Thymus (tissue), 11 donors: ENCODE data around the gene ZNF19. TPM values are rescaled to one million over a fixed set of nuclear protein-coding genes. Genes with fewer than 3 reads are reported as not detected.

Experiments
- DNase-seq, 9 donors: peaks; one replicate each; pipeline ENCODE4 v3.0.0-alpha.2; 2013; ENCODE audit warnings: low spot score in 9 of 9, low read depth in 6 of 9, missing footprints in 1 of 9
- H3K27ac ChIP-seq, 2 donors: one replicate each; pipeline ENCODE4 v1.5.1; 2013; ENCODE audit warnings: control low read depth in 1 of 2, low read depth in 1 of 2, low read length in 1 of 2, mild to moderate bottlenecking in 1 of 2, moderate library complexity in 1 of 2
- H3K27me3 ChIP-seq, 2 donors: one replicate each; pipeline ENCODE4 v1.5.1; 2013; ENCODE audit warnings: low read length in 1 of 2; ENCODE audit not compliant: control insufficient read depth in 2 of 2, insufficient read depth in 1 of 2
- H3K36me3 ChIP-seq, 2 donors: one replicate each; pipeline ENCODE4 v1.5.1; 2013; ENCODE audit warnings: low read length in 1 of 2, mild to moderate bottlenecking in 1 of 2, moderate library complexity in 1 of 2; ENCODE audit not compliant: control insufficient read depth in 2 of 2, insufficient read depth in 2 of 2
- H3K4me1 ChIP-seq, 2 donors: one replicate each; pipeline ENCODE4 v1.5.1; 2013; ENCODE audit warnings: low read length in 2 of 2; ENCODE audit not compliant: control insufficient read depth in 2 of 2, insufficient read depth in 2 of 2
- H3K4me3 ChIP-seq, 2 donors: one replicate each; pipeline ENCODE4 v1.5.1; 2013; ENCODE audit warnings: low read length in 2 of 2, control low read depth in 1 of 2, mild to moderate bottlenecking in 1 of 2
- H3K9me3 ChIP-seq, 2 donors: one replicate each; pipeline ENCODE4 v1.5.1; 2013; ENCODE audit warnings: low read length in 1 of 2, mild to moderate bottlenecking in 1 of 2; ENCODE audit not compliant: control insufficient read depth in 2 of 2, insufficient read depth in 1 of 2
- WGBS: extraction: QIAGEN DNeasy Blood & Tissue Kit; methylation state at CpG from one replicate; pipeline ENCODE4 v1.1.7; 2013; 5-methylcytosine and 5-hydroxymethylcytosine counted together
- polyA plus RNA-seq: library from polyadenylated mRNA; stranded (reverse); fragments of 200-250 nt; gene quantifications from one replicate; pipeline ENCODE4 v1.2.3, GENCODE V29; 2013
- total RNA-seq: library from RNA; stranded (reverse); fragments of 120-200 nt; gene quantifications from one replicate; pipeline ENCODE4 v1.2.4, GENCODE V29; 2013
- donor health status: healthy.

Gene ZNF19
- total and polyA plus RNA-seq, 2 donors: 2.5 to 3.2 TPM

DNA sequence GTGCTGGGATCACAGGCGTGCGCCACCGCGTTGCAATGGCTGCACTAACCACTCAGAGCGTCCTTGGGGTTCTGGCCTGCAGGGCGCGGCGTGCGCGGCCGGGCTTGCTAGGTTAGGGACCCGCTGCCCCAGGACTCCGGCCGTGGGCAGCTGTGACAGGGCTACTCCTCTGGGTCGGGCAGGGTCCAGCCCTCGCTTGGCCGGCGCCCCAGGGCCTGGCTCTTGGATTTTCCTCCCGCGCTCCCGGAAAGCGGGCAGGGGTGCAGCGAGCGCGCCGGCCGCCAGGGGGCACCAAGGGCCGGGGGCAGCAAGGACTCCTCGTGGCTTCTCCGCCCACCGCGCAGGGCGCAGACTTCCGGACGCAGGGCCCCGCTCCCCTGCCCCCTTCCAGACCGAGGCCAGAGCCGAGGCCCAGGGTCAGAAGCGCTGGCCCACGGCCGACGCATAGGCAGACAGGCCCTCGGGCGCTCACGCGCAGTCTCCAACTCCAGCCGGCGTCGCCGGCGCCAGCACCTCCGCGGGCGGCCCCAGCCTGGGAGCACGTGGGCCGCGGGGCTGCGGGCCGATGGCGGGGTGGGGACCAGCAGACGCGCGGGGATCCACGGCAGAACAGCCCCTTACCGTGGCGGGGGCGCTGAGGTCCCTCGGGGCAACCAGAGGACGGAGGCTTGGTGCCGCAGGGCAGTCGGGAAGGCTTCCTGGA lies 47.6 kb downstream of the ZNF19 start:
- DNase-seq: no peak
- H3K4me1 ChIP-seq: no peaks in the 10 kb centered on the region
- 51% methylated on average over 71 of the region's 71 CpGs for WGBS
- no peaks in the 10 kb centered on the region for H3K36me3 ChIP-seq
- no peak overlapping the region for H3K27ac ChIP-seq
- no peak overlapping the region for H3K4me3 ChIP-seq
- H3K27me3 ChIP-seq: peaks cover 0 to 13% of the 10 kb centered on the region in 2 donors
- peaks cover 1 to 29% of the 10 kb centered on the region in 2 donors for H3K9me3 ChIP-seq

DNA sequence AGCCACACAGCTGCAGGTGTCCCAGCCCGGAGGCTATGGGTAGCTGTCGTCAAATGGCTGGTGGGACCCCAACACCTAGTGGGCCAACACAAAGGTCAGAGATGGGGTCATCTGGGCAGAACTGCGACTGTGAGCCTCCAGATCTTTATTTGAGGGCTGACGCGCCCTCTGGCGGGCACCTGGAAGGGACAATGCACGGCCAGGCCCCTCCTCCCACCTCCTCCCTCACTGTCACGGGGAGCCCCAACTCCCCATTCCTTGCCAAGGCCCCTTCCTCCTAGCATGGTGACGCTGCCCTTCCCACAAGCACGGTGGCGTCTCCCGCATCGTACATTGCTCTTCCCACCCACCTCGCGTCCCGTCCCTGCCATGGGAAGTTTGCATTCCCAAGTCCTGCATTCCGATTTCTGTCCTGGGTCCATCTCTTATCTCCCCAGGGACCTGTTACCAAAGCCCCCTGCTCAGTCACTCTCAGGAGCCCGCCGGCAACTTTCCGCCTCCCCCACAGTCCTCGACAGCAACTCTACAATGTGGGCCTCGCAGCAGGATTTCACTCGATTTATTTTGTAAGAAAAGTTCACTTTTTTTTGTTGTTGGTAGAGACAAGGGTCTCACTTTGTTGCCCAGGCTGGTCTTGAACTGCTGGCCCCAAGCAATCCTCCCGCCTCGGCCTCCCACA lies 48.3 kb downstream of the ZNF19 start:
- H3K9me3 ChIP-seq: peaks cover 1 to 22% of the 10 kb centered on the region in 2 donors
- H3K27me3 ChIP-seq: peaks cover 0 to 13% of the 10 kb centered on the region in 2 donors
- 66% methylated on average over 25 of the region's 25 CpGs for WGBS
- no peak overlapping the region for H3K4me3 ChIP-seq
- no peak for DNase-seq
- no peaks in the 10 kb centered on the region for H3K4me1 ChIP-seq
- no peaks in the 10 kb centered on the region for H3K36me3 ChIP-seq
- H3K27ac ChIP-seq: no peak overlapping the region

DNA sequence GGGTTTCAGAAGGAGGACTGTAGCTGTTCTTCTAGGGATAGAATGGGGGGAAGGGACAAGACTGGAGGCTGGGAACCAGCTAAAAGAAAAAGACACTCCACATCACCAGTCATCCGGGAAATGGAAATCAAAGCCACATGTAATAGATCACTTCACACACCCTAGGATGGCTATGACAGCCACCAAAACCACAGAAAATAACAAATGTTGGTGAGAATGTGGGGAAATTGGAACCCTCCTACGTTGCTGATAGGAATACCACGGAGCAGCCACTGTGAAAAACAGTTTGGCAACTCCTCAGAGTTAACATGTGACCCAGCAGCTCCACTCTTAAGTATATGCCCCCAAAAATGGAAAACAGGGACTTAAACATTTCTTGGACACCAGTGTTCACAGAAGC lies 49.6 kb downstream of the ZNF19 start:
- 39% methylated on average over 3 of the region's 3 CpGs for WGBS
- H3K36me3 ChIP-seq: no peaks in the 10 kb centered on the region
- H3K9me3 ChIP-seq: peaks cover 1 to 19% of the 10 kb centered on the region in 2 donors
- peaks cover 0 to 13% of the 10 kb centered on the region in 2 donors for H3K27me3 ChIP-seq
- H3K4me1 ChIP-seq: no peaks in the 10 kb centered on the region
- DNase-seq: no peak
- no peak overlapping the region for H3K4me3 ChIP-seq
- no peak overlapping the region for H3K27ac ChIP-seq

DNA sequence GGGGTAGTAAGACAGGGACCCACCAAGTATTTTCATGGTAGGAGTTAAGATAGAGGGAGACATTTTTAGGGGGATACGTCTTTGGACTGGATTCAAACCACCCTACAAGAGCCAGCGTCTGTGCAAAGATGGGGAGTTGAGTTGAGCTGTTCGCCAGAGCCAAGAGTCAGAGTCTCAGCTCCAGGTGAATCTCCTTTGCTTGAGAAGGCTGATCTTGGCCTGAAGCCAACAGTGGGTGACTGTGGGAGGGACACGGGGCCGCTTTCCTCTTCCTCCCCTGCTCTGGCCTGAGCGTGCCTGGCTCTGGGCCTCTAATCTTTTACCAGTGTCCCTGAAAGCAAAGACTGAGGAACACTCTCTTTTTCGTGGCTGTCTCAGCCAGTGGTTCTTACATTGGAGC lies 52.7 kb downstream of the ZNF19 start:
- H3K9me3 ChIP-seq: peaks cover 0 to 3% of the 10 kb centered on the region in 2 donors
- no peak overlapping the region for H3K27ac ChIP-seq
- no peak for DNase-seq
- H3K27me3 ChIP-seq: peaks cover 0 to 9% of the 10 kb centered on the region in 2 donors
- no peaks in the 10 kb centered on the region for H3K4me1 ChIP-seq
- no peaks in the 10 kb centered on the region for H3K36me3 ChIP-seq
- no peak overlapping the region for H3K4me3 ChIP-seq
- 82% methylated on average over 7 of the region's 7 CpGs for WGBS

DNA sequence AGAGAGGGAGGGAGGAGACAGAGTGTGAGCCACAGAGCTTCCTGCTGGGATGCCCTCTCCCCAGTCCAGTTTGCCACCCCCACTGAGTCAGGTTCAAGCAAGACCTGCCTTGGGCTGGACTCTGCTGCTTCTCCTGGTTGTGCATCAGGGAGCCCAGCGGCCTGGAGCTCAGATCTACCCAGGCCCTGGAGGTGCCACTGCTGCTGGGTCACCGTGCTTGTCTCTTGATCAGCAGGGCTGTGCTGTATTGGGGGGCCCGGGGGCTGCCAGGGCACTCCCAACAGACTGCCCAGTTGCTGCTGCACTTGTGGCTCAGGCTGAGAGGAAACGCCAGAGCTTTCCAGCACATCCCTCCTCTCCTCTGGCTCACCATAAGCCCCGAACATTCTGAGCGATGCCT lies 56.2 kb downstream of the ZNF19 start:
- no peak for DNase-seq
- Histone ChIP-seq H3K4me3 (no peak overlapping the region), H3K9me3 (no peaks in the 10 kb centered on the region), H3K4me1 (no peaks in the 10 kb centered on the region), H3K36me3 (no peaks in the 10 kb centered on the region), H3K27ac (no peak overlapping the region), H3K27me3 (no peaks in the 10 kb centered on the region)
- 89% methylated on average over 6 of the region's 6 CpGs for WGBS

DNA sequence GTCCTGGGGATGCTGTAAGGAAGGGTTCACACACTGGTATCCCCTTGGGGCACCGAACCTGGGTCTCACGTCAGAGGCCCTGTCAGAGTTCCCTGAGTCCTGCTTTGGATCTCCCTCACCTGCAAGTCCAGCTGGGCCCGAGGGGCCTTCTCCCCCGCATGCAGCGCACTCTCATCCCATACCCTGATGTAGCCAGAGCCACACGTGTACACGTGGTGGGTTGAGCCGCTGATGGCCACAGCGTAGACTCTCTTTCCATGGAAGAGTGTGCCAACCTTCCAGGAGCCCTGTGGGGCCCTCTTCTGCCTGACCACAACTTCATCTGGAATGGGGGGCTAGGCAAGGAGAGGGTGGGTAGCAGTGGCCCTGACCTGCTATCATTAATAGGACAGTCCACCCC lies 57.1 kb downstream of the ZNF19 start:
- H3K27ac ChIP-seq: no peak overlapping the region
- DNase-seq: no peak
- H3K9me3 ChIP-seq: no peaks in the 10 kb centered on the region
- H3K36me3 ChIP-seq: no peaks in the 10 kb centered on the region
- peaks cover under 1 to 4% of the 10 kb centered on the region in 2 donors for H3K27me3 ChIP-seq
- 97% methylated on average over 9 of the region's 9 CpGs for WGBS
- no peak overlapping the region for H3K4me3 ChIP-seq
- H3K4me1 ChIP-seq: no peaks in the 10 kb centered on the region

DNA sequence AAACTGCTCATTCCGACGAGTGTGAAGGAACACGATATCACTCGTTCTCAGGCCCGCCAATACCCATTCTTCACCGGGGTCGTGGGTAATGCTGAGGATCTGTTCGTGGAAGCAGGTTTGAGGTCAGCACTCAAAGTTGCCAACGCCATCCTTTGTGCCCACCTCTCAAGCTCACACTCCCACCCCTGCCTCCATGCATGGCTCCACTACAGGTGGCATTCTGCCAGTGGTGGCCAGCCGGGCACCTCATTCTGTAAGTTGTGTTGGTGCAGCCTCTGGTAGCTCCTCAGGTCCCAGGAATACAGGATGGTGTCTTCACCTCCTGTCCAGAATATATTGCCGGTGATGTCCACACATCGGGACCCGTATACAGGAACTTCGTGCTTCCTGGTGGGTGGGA lies 57.9 kb downstream of the ZNF19 start:
- 91% methylated on average over 14 of the region's 14 CpGs for WGBS
- no peak overlapping the region for H3K4me3 ChIP-seq
- H3K27me3 ChIP-seq: peaks cover 8 to 12% of the 10 kb centered on the region in 2 donors
- DNase-seq: no peak
- H3K27ac ChIP-seq: no peak overlapping the region
- no peaks in the 10 kb centered on the region for H3K36me3 ChIP-seq
- no peaks in the 10 kb centered on the region for H3K9me3 ChIP-seq
- no peaks in the 10 kb centered on the region for H3K4me1 ChIP-seq

DNA sequence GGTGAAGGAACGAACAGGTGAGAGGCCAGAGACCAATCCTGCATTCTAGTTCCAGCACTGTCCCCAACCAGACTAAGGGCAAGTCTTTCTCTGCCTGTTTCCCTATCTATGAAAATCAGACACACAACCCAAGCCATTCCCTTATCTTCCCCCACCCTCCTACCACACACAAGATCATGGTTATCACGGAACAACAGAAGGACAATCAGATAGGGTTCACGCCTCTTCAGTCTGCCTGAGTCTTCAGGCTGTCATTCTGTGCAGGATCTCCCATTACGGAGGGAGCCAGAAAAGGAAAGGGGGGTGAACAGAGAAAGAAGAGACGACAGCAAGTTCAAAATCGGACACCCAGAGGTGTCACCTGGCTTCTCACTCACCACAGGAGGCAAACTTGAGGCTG lies 58.4 kb downstream of the ZNF19 start:
- Histone ChIP-seq H3K36me3 (no peaks in the 10 kb centered on the region), H3K4me3 (no peak overlapping the region), H3K9me3 (no peaks in the 10 kb centered on the region), H3K27ac (no peak overlapping the region), H3K4me1 (no peaks in the 10 kb centered on the region), H3K27me3 (peaks cover 13 to 16% of the 10 kb centered on the region in 2 donors)
- WGBS: 90% methylated on average over 6 of the region's 6 CpGs
- no peak for DNase-seq

DNA sequence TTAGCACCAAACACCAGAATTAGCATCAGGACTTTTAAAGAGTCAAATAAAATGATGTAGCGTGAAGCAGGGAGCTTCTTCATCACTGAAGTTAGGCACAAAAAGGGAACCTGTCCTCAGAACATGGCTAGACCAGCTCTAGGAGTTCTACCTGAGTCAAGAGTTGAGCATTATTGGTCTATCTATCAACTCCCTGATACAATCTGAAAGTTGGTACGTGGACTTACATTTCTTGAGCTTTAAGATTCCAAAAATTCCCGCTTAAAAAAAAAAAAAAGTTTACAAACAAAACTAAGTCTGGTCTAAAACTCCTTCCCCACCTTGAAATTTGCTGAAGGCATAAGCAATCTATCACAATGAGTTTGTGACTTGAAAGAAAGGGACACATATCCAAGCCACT lies 59.5 kb downstream of the ZNF19 start:
- Histone ChIP-seq H3K4me3 (no peak overlapping the region), H3K4me1 (no peaks in the 10 kb centered on the region), H3K27ac (no peak overlapping the region), H3K9me3 (no peaks in the 10 kb centered on the region), H3K27me3 (peaks cover 19 to 28% of the 10 kb centered on the region in 2 donors), H3K36me3 (no peaks in the 10 kb centered on the region)
- 88% methylated on average over 3 of the region's 3 CpGs for WGBS
- DNase-seq: no peak
